HG03558 (cell line): ENCODE measurements around the gene GPC6.

Source experiments
- ATAC-seq: cut with Tn5 transposase; IDR thresholded peaks from one replicate; pipeline ENCODE4 v1.9.1; 2021; ENCODE audit warnings: moderate number of reproducible peaks; ENCODE audit not compliant: unreplicated experiment; ENCODE audit errors: extremely low read depth

GPC6 gene

GRCh38 chr13:94114166-94114565 is 887.6 kb downstream of the GPC6 start:
- no peak for ATAC-seq

GRCh38 chr13:94115054-94115453 is 888.4 kb downstream of the GPC6 start:
- no peak for ATAC-seq

- ATAC-seq, result no peak
Observed at GRCh38 chr13:94119360-94119936, 892.8 kb downstream of the GPC6 start.

- no peak for ATAC-seq
Observed at GRCh38 chr13:94120878-94121277, 894.3 kb downstream of the GPC6 start.

- no peak for ATAC-seq
Observed at GRCh38 chr13:94121686-94122085, 895.1 kb downstream of the GPC6 start.

GRCh38 chr13:94122300-94122915 is 895.8 kb downstream of the GPC6 start:
- no peak for ATAC-seq

GRCh38 chr13:94123557-94123956 is 897.0 kb downstream of the GPC6 start:
- no peak for ATAC-seq

GRCh38 chr13:94128430-94128829 is 901.8 kb downstream of the GPC6 start:
- ATAC-seq, result no peak

- no peak for ATAC-seq
Observed at GRCh38 chr13:94129490-94129894, 902.9 kb downstream of the GPC6 start.

GRCh38 chr13:94138831-94139230 is 912.2 kb downstream of the GPC6 start:
- no peak for ATAC-seq

- ATAC-seq, result no peak
Observed at GRCh38 chr13:94139393-94139995, 912.9 kb downstream of the GPC6 start.

- no peak for ATAC-seq
Observed at GRCh38 chr13:94140027-94140426, 913.4 kb downstream of the GPC6 start.

- no peak for ATAC-seq
Observed at GRCh38 chr13:94140511-94140910, 913.9 kb downstream of the GPC6 start.

- ATAC-seq, result no peak
Observed at GRCh38 chr13:94143624-94144350, 917.2 kb downstream of the GPC6 start.

- no peak for ATAC-seq
Observed at GRCh38 chr13:94145966-94146365, 919.4 kb downstream of the GPC6 start.

- ATAC-seq, result no peak
Observed at GRCh38 chr13:94153586-94153985, 927.0 kb downstream of the GPC6 start.

GRCh38 chr13:94154367-94154766 is 927.8 kb downstream of the GPC6 start:
- no peak for ATAC-seq

- no peak for ATAC-seq
Observed at GRCh38 chr13:94157705-94158218, 931.2 kb downstream of the GPC6 start.

GRCh38 chr13:94160875-94161274 is 934.3 kb downstream of the GPC6 start:
- ATAC-seq, result no peak

- no peak for ATAC-seq
Observed at GRCh38 chr13:94162289-94162688, 935.7 kb downstream of the GPC6 start.

GRCh38 chr13:94163535-94163934 is 936.9 kb downstream of the GPC6 start:
- ATAC-seq, result no peak
